GM18517 (cell line): ENCODE measurements around the gene BEND3.

Source experiments
- ATAC-seq: cut with Tn5 transposase; IDR thresholded peaks from one replicate; pipeline ENCODE4 v1.9.1; 2021; ENCODE audit warnings: mild to moderate bottlenecking, moderate library complexity; ENCODE audit not compliant: unreplicated experiment

The BEND3 gene

GRCh38 chr6:107083921-107084320, 31.4 kb downstream of the BEND3 start:
- ATAC-seq: no peak

- peak; percentile 90 for ATAC-seq
Observed at GRCh38 chr6:107083047-107083768, 32.1 kb downstream of the BEND3 start.

- no peak for ATAC-seq
Observed at GRCh38 chr6:107082045-107082444, 33.3 kb downstream of the BEND3 start.

GRCh38 chr6:107080036-107080435, 35.3 kb downstream of the BEND3 start:
- no peak for ATAC-seq

GRCh38 chr6:107079429-107079828, 35.9 kb downstream of the BEND3 start:
- no peak for ATAC-seq

GRCh38 chr6:107077710-107078109, 37.6 kb downstream of the BEND3 start:
- no peak for ATAC-seq

GRCh38 chr6:107075951-107076381, 39.3 kb downstream of the BEND3 start:
- ATAC-seq: no peak

- ATAC-seq: no peak
Observed at GRCh38 chr6:107070686-107071085, 44.6 kb downstream of the BEND3 start.

GRCh38 chr6:107069631-107070548, 45.4 kb downstream of the BEND3 start:
- no peak for ATAC-seq

GRCh38 chr6:107068691-107069630, 46.4 kb downstream of the BEND3 start:
- no peak for ATAC-seq

- no peak for ATAC-seq
Observed at GRCh38 chr6:107066697-107067659, 48.3 kb downstream of the BEND3 start.

- ATAC-seq: no peak
Observed at GRCh38 chr6:107064579-107065065, 50.7 kb downstream of the BEND3 start.

- ATAC-seq: no peak
Observed at GRCh38 chr6:107062691-107063090, 52.6 kb downstream of the BEND3 start.

GRCh38 chr6:107061125-107062020, 53.9 kb downstream of the BEND3 start:
- ATAC-seq: peak; percentile 75

- ATAC-seq: no peak
Observed at GRCh38 chr6:107060704-107061103, 54.6 kb downstream of the BEND3 start.

GRCh38 chr6:107059606-107060005, 55.7 kb downstream of the BEND3 start:
- ATAC-seq: no peak

- no peak for ATAC-seq
Observed at GRCh38 chr6:107057679-107058078, 57.6 kb downstream of the BEND3 start.

- no peak for ATAC-seq
Observed at GRCh38 chr6:107056796-107057195, 58.5 kb downstream of the BEND3 start.

GRCh38 chr6:107047807-107048206, 67.5 kb downstream of the BEND3 start:
- ATAC-seq: no peak
